ENCODE results near the gene CBLIF.
"Not testable (repeated sequence)": the region's sequence is repeated elsewhere in the genome, so short reads cannot be mapped to it uniquely, and the experiment has no call there.

The CBLIF gene

GRCh38 chr11:59846556-59846955, 1.3 kb upstream of the CBLIF start:
- DNase-seq: no peak

- DNase-seq: no peak
Observed at GRCh38 chr11:59842316-59842715, 3.0 kb downstream of the CBLIF start.

GRCh38 chr11:59841514-59841913, 3.8 kb downstream of the CBLIF start:
- DNase-seq: no peak

GRCh38 chr11:59839615-59840014, 5.7 kb downstream of the CBLIF start:
- no peak for DNase-seq

- no peak for DNase-seq
Observed at GRCh38 chr11:59833602-59834001, 11.7 kb downstream of the CBLIF start.

GRCh38 chr11:59829358-59829757, 15.9 kb downstream of the CBLIF start:
- DNase-seq: no peak

GRCh38 chr11:59822989-59823566, 22.2 kb downstream of the CBLIF start:
- DNase-seq: peak; percentile 73 to 86 (median 86)

GRCh38 chr11:59818572-59818971, 26.7 kb downstream of the CBLIF start:
- DNase-seq: no peak

GRCh38 chr11:59816434-59816833, 28.9 kb downstream of the CBLIF start:
- not testable (repeated sequence) for DNase-seq

- DNase-seq: no peak
Observed at GRCh38 chr11:59815754-59816153, 29.5 kb downstream of the CBLIF start.

GRCh38 chr11:59814021-59814420, 31.3 kb downstream of the CBLIF start:
- DNase-seq: peak; percentile 15 to 54 (median 27)

GRCh38 chr11:59813364-59813763, 31.9 kb downstream of the CBLIF start:
- no peak for DNase-seq

GRCh38 chr11:59812220-59812619, 33.1 kb downstream of the CBLIF start:
- DNase-seq: no peak

GRCh38 chr11:59810911-59811259, 34.4 kb downstream of the CBLIF start:
- peak in 1 of 3 donors; percentile 26 for DNase-seq

- peak; percentile 91 to 95 (median 94) for DNase-seq
Observed at GRCh38 chr11:59810189-59810910, 34.9 kb downstream of the CBLIF start, which contains the start of gene MRPL16. MRPL16 (minus strand) TSS chr11:59810778; CDS start chr11:59810658, 120 bp downstream.

- no peak for DNase-seq
Observed at GRCh38 chr11:59807047-59807610, 38.2 kb downstream of the CBLIF start.

- DNase-seq: no peak
Observed at GRCh38 chr11:59804061-59804460, 41.2 kb downstream of the CBLIF start.

GRCh38 chr11:59802639-59803176, 42.6 kb downstream of the CBLIF start:
- DNase-seq: peak; percentile 73 to 83 (median 78)

GRCh38 chr11:59801981-59802638, 43.2 kb downstream of the CBLIF start:
- DNase-seq: no peak

GRCh38 chr11:59801160-59801706, 44.1 kb downstream of the CBLIF start:
- no peak for DNase-seq

GRCh38 chr11:59800390-59801025, 44.8 kb downstream of the CBLIF start:
- no peak for DNase-seq

- no peak for DNase-seq
Observed at GRCh38 chr11:59794417-59794816, 50.9 kb downstream of the CBLIF start.

GRCh38 chr11:59792507-59792906, 52.8 kb downstream of the CBLIF start:
- DNase-seq: no peak
